Activated B cell treated with CpG ODN at 0.5 μM for 24 hours (primary cell): Measurements from ENCODE around the gene SERPINB12. TPM values are rescaled to one million over a fixed set of nuclear protein-coding genes. Genes with fewer than 3 reads are reported as not detected.

Source experiments
- ATAC-seq: fragments of 200-7000 bp; cut with Tn5 transposase; one replicate; pipeline ENCODE4 v1.10.0; 2021; ENCODE audit warnings: low read depth, mild to moderate bottlenecking, moderate library complexity
- CTCF ChIA-PET: fragments of 350-600 bp; sonication (Branson Sonifier 250); formaldehyde crosslinking; loops from one replicate; lab custom pipeline; 2021; ENCODE audit warnings: antibody characterized with exemption; lab: Charles Lee
- POLR2A ChIA-PET: fragments of 350-600 bp; sonication (Branson Sonifier 250); formaldehyde crosslinking; loops from one replicate; lab custom pipeline; 2021; ENCODE audit warnings: antibody characterized with exemption; lab: Charles Lee
- DNase-seq: peaks from one replicate; pipeline ENCODE4 v3.0.0; 2022
- H3K27ac Mint-ChIP-seq: one replicate; pipeline ENCODE4 v1.8.0; 2020; ENCODE audit warnings: mixed read lengths
- H3K27me3 Mint-ChIP-seq: one replicate; pipeline ENCODE4 v1.8.0; 2021; ENCODE audit warnings: mixed read lengths
- H3K36me3 Mint-ChIP-seq: one replicate; pipeline ENCODE4 v1.8.0; 2021; ENCODE audit warnings: low read depth, mixed read lengths
- H3K4me1 Mint-ChIP-seq: one replicate; pipeline ENCODE4 v1.8.0; 2021; ENCODE audit warnings: mixed read lengths
- H3K4me3 Mint-ChIP-seq: one replicate; pipeline ENCODE4 v1.8.0; 2020; ENCODE audit warnings: mild to moderate bottlenecking, mixed read lengths
- H3K9me3 Mint-ChIP-seq: one replicate; pipeline ENCODE4 v1.8.0; 2020; ENCODE audit warnings: mixed read lengths
- CTCF ChIP-seq: fragments of 200-600 bp; IDR thresholded peaks from one replicate; pipeline ENCODE4 v1.8.0; 2022; ENCODE audit warnings: antibody characterized with exemption, mild to moderate bottlenecking
- intact Hi-C: fragments of 100-400 bp; cut with micrococcal nuclease; formaldehyde crosslinking; loops from one replicate; pipeline ENCODE4 v1.15.1; 2024
- total RNA-seq: library from RNA; stranded (reverse); gene quantifications from 2 replicates; pipeline ENCODE4 v1.2.3, GENCODE V29; 2022

The SERPINB12 gene
- total RNA-seq, 1 donor from 2014 or later: not detected

GRCh38 chr18:63567825-63568224, 25.7 kb downstream of the SERPINB12 start:
- Mint-ChIP-seq H3K27ac (no peak overlapping the region), H3K9me3 (no peaks in the 10 kb centered on the region), H3K27me3 (peaks cover 6% of the 10 kb centered on the region), H3K4me3 (no peak overlapping the region), H3K36me3 (no peaks in the 10 kb centered on the region), H3K4me1 (peaks cover 2% of the 10 kb centered on the region)
- no peak for TF ChIP-seq CTCF
- ATAC-seq: no peak
- ChIA-PET CTCF (no interaction called here), POLR2A (no interaction called here)
- intact Hi-C loops: no loop called here
- no peak for DNase-seq

GRCh38 chr18:63570721-63571120, 28.6 kb downstream of the SERPINB12 start:
- no peak for TF ChIP-seq CTCF
- Mint-ChIP-seq H3K27me3 (peaks cover 6% of the 10 kb centered on the region), H3K27ac (no peak overlapping the region), H3K36me3 (no peaks in the 10 kb centered on the region), H3K4me3 (no peak overlapping the region), H3K9me3 (no peaks in the 10 kb centered on the region), H3K4me1 (no peaks in the 10 kb centered on the region)
- DNase-seq (no peak), ATAC-seq (no peak)
- intact Hi-C loops: no loop called here
- ChIA-PET CTCF (no interaction called here), POLR2A (no interaction called here)

GRCh38 chr18:63575681-63576080, 33.5 kb downstream of the SERPINB12 start:
- no peak for ATAC-seq
- ChIA-PET POLR2A (no interaction called here), CTCF (no interaction called here)
- intact Hi-C loops: no loop called here
- DNase-seq: no peak
- peaks cover 4% of the 10 kb centered on the region for H3K27me3 Mint-ChIP-seq
- H3K4me3 Mint-ChIP-seq: no peak overlapping the region
- no peak overlapping the region for H3K27ac Mint-ChIP-seq
- H3K4me1 Mint-ChIP-seq: no peaks in the 10 kb centered on the region
- no peaks in the 10 kb centered on the region for H3K9me3 Mint-ChIP-seq
- H3K36me3 Mint-ChIP-seq: no peaks in the 10 kb centered on the region
- TF ChIP-seq CTCF: no peak

GRCh38 chr18:63578357-63578958, 36.3 kb downstream of the SERPINB12 start:
- intact Hi-C loops: loop anchor here (1.0 kb wide), 1 partner anchor 60 kb away; no protein-coding TSS in a partner anchor
- Mint-ChIP-seq H3K27me3 (peaks cover 2% of the 10 kb centered on the region), H3K27ac (no peak overlapping the region), H3K4me3 (no peak overlapping the region), H3K4me1 (no peaks in the 10 kb centered on the region), H3K9me3 (no peaks in the 10 kb centered on the region), H3K36me3 (no peaks in the 10 kb centered on the region)
- ChIA-PET CTCF (interaction anchor here (1.4 to 2.1 kb wide), 3 partner anchors 59 to 66 kb away, joined by 3 to 13 read pairs (median 3); no protein-coding TSS in a partner anchor), POLR2A (no interaction called here)
- DNase-seq (no peak), ATAC-seq (no peak)
- no peak for TF ChIP-seq CTCF

GRCh38 chr18:63579616-63580015, 37.4 kb downstream of the SERPINB12 start:
- ChIA-PET CTCF (no interaction called here), POLR2A (no interaction called here)
- H3K36me3 Mint-ChIP-seq: no peaks in the 10 kb centered on the region
- no peaks in the 10 kb centered on the region for H3K4me1 Mint-ChIP-seq
- no peak overlapping the region for H3K27ac Mint-ChIP-seq
- no peak overlapping the region for H3K4me3 Mint-ChIP-seq
- H3K9me3 Mint-ChIP-seq: no peaks in the 10 kb centered on the region
- ATAC-seq (no peak), DNase-seq (no peak)
- intact Hi-C loops: no loop called here
- peaks cover 2% of the 10 kb centered on the region for H3K27me3 Mint-ChIP-seq
- no peak for TF ChIP-seq CTCF
